Measurements from ENCODE around the gene AP1S2. TPM values are rescaled to one million over a fixed set of nuclear protein-coding genes. Genes with fewer than 3 reads are reported as not detected.

The AP1S2 gene
- total and polyA plus RNA-seq, 10 of the 15 experiments (the other 5 are each of a cell fraction or from before 2014, with no cell fraction given) = 25.6 to 105 (median 50.7) TPM

GRCh38 chrX:15816886-15817285 is 37.7 kb downstream of the AP1S2 start (continued):
- TF ChIP-seq ZBTB4 (CRISPR knock-in tag; IDR thresholded peaks at IDR 0.05) (no peak), MLLT1 (IDR thresholded peaks at IDR 0.05) (0 out of 2 replicates have a peak, but pooled peaks have one; percentile 49), RELA (IDR thresholded peaks at IDR 0.05; ENCODE audit: borderline replicate concordance, partially characterized antibody) (no peak), EED (IDR thresholded peaks at IDR 0.05; ENCODE audit: low read depth) (0 out of 2 replicates have a peak, but pooled peaks have one; percentile 23), RUNX3 (IDR thresholded peaks at IDR 0.05; ENCODE audit: low read length) (peak; percentile 86), CBX5 (IDR thresholded peaks at IDR 0.05; ENCODE audit: low read depth) (no peak), WRNIP1 (IDR thresholded peaks at IDR 0.05; ENCODE audit: borderline replicate concordance, low read depth, low read length) (no peak), PAX5 (IDR thresholded peaks at IDR 0.05; ENCODE audit: borderline replicate concordance, low read depth, low read length) (no peak), CBFB (IDR thresholded peaks at IDR 0.05; ENCODE audit: low read depth) (no peak), SRF (IDR thresholded peaks at IDR 0.05; ENCODE audit: low read depth in 2 of 2, low read length in 2 of 2) (no peak), PRDM15 (CRISPR knock-in tag; IDR thresholded peaks at IDR 0.05) (no peak), SMAD5 (IDR thresholded peaks at IDR 0.05; ENCODE audit: low read depth) (no peak), SMARCA5 (IDR thresholded peaks at IDR 0.05) (no peak), DPF2 (IDR thresholded peaks at IDR 0.05) (no peak), SUZ12 (IDR thresholded peaks at IDR 0.05; ENCODE audit: unreplicated experiment) (no peak), FOXM1 (IDR thresholded peaks at IDR 0.05; ENCODE audit: low read depth, low read length) (no peak), ZNF274 (IDR thresholded peaks at IDR 0.05; ENCODE audit: insufficient read depth, insufficient read length) (no peak), USF2 (IDR thresholded peaks at IDR 0.05; ENCODE audit: borderline replicate concordance, low read depth, low read length) (no peak), SKIL (IDR thresholded peaks at IDR 0.05; ENCODE audit: low read depth, poor library complexity, severe bottlenecking) (no peak)

All from GM12878 (cell line).